OCI-LY1 (cell line): ENCODE data around the gene ODF4.

Source experiments
- EZH2 ChIP-seq: fragments of 200-600 bp; sonication (generic), shearing (Covaris generic); IDR thresholded peaks from 2 replicates; pipeline ENCODE4 v1.8.0; 2017; ENCODE audit warnings: borderline replicate concordance, mixed run types, mild to moderate bottlenecking, antibody characterized with exemption, low read length, moderate library complexity, mixed read lengths
- TF ChIP-seq, protein P1 (sequence below): fragments of 200-600 bp; sonication (generic), shearing (Covaris generic); IDR thresholded peaks from 2 replicates; pipeline ENCODE4 v1.5.1; 2017; ENCODE audit warnings: mild to moderate bottlenecking, antibody characterized with exemption, low read length, moderate library complexity, mixed read lengths

GRCh38 chr17:8333281-8333680, 6.4 kb upstream of the ODF4 start:
- TF ChIP-seq, protein P1, sequence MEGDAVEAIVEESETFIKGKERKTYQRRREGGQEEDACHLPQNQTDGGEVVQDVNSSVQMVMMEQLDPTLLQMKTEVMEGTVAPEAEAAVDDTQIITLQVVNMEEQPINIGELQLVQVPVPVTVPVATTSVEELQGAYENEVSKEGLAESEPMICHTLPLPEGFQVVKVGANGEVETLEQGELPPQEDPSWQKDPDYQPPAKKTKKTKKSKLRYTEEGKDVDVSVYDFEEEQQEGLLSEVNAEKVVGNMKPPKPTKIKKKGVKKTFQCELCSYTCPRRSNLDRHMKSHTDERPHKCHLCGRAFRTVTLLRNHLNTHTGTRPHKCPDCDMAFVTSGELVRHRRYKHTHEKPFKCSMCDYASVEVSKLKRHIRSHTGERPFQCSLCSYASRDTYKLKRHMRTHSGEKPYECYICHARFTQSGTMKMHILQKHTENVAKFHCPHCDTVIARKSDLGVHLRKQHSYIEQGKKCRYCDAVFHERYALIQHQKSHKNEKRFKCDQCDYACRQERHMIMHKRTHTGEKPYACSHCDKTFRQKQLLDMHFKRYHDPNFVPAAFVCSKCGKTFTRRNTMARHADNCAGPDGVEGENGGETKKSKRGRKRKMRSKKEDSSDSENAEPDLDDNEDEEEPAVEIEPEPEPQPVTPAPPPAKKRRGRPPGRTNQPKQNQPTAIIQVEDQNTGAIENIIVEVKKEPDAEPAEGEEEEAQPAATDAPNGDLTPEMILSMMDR: no peak
- no peak for TF ChIP-seq EZH2
